A673 (cell line): Measurements from ENCODE around the gene CNTN2.

Source experiments
- CTCF ChIP-seq: fragments of 300-800, 200-600 bp; sonication (generic); conservative IDR thresholded peaks from 2 replicates; pipeline ENCODE4 v1.5.1; 2017; ENCODE audit warnings: low read depth, mild to moderate bottlenecking, antibody characterized with exemption, low read length, moderate library complexity, mixed read lengths
- EZH2 ChIP-seq: fragments of 200-600 bp; sonication (generic); IDR thresholded peaks from 2 replicates; pipeline ENCODE4 v1.6.1; 2017; ENCODE audit warnings: borderline replicate concordance, low read depth, mild to moderate bottlenecking, mixed read lengths, antibody characterized with exemption, low read length; ENCODE audit not compliant: poor library complexity, severe bottlenecking

GRCh38 chr1:205109269-205109668 lies 66.3 kb downstream of the CNTN2 start:
- TF ChIP-seq CTCF (no peak), EZH2 (no peak)
